GM21515 (cell line): Measurements from ENCODE around the gene CSF3R.

Experiments used
- ATAC-seq: cut with Tn5 transposase; IDR thresholded peaks from one replicate; pipeline ENCODE4 v1.9.1; 2021; ENCODE audit not compliant: unreplicated experiment

The CSF3R gene

DNA sequence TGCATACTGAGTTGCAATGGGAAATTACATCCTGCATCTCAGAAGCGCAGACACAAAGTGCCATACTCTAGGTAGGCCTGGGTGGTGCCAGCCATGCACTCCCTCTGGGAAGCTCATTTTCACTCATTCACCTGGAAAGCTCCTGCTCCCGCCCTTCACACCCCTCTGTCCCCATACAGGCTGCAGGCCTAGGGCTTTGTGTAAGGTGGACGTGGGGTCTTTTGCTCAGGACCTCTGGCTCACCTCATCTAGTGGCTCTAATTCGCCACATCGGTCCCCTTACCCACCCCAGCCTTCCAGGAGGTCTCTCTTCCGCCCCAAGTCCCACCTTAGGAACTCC lies 19.3 kb downstream of the CSF3R start:
- ATAC-seq, result no peak

DNA sequence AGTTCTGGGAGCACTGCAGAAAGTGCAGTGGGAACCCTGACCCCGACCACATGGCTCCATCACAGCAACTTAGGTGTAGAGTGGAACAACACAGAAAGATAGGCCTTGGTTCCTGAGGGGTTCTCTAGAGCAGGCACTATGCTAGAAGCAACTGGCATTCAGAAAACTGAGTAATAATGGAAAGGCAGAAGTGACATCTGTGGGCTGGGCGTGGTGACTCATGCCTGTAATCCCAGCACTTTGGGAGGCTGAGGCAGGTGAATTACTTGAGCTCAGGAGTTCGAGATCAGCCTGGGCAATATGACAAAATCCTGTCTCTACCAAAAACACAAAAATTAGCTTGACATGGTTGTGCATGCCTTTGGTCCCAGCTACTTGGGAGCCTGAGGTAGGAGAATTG lies 23.8 kb downstream of the CSF3R start:
- ATAC-seq, result no peak

DNA sequence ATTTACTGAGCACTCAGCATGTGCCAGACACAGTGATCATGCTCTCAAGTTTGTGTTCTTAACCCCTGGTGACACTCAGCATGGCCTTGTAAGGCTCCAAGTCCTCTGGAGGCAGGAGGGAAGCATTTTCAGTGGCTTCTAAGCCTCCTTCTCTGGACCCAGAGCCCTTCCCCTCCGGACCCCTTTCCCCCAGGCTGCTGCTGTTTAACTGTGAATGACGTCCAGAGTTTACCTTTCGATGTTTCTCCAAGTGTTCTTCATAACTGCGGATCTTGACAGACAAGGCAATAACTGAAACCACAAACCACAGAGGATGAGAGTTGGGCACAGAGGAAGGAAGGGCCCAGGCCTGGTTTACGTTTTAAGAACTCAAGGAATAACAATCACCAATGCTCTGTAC lies 25.0 kb downstream of the CSF3R start:
- ATAC-seq, result no peak

DNA sequence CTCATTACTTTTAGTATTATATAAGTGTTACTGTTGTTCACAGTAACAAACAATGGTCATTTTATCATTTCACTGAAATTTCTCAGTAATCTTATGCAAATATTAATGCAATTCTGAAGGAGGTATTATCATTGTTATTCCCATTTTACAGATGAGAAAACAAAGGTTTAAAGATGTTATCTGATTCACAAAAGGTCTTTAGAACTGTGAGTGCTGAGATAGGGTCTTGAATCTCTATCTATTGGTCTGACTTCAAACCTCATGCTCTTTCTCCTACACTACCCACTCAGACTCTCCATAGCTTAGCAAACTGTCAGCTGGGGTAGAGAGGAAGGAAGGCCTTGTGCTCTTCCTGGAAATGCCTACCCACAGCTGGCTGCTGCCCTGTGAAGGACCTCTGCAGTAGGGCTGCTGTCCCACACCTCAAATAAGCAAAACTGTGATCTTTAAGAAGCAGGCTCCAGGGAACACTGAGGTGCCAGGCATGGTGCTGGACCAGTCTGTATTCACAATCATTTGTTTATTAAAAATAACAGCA lies 26.3 kb downstream of the CSF3R start:
- ATAC-seq, result no peak

DNA sequence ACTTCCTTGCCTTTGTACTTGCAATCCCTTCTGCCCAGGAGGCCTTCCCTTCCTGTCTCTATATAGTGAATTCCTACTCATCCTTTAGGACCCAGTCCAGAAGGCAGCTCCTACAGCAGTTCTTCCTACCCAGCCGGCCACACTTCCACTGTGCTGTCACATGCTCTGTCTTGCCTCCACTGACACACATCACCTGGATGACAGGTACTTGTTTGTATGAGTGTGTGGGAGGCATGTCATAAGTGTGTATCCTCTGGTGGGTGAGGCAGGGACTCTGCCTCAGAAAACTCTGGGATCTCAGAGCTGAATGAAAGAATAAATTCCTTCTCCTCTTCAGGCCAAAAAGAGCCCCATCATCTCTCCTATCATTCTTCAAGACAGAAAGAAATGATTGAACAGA lies 27.3 kb downstream of the CSF3R start:
- no peak for ATAC-seq

DNA sequence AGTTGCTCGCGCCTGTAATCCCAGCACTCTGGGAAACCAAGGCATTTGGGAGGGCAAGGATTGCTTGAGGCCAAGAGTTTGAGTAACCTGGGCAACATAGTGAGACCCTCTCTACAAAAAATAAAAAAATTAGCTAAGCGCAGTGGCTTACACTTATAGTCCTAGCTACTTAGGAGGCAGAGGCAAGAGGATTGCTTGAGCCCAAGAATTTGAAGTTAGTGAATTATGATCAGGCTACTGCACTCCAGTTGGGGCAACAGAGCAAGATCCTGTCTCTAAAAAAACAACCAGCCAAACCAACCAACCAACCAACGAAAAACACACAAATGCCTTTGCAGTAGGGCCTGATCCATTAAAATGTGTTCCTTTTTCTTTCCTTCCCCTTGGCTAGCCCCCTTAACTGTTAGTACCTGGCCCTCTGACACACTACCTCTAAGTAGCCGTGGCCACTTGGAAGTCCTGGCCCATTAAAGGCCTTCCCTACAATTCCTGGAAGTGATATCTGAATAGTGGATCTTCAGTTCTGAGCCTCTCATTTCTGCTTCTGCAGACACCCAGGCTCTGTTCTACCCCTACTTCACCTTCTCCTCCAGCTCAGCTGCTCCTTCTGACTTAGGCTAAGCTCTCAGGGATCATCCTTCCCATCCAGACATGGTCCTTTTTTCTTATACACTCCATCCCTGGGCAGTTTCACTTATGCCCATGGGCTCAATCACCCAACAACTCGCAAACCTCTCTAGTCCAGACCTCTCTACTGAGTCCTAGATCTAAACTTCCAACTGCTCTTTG lies 28.9 kb downstream of the CSF3R start:
- ATAC-seq, result no peak

DNA sequence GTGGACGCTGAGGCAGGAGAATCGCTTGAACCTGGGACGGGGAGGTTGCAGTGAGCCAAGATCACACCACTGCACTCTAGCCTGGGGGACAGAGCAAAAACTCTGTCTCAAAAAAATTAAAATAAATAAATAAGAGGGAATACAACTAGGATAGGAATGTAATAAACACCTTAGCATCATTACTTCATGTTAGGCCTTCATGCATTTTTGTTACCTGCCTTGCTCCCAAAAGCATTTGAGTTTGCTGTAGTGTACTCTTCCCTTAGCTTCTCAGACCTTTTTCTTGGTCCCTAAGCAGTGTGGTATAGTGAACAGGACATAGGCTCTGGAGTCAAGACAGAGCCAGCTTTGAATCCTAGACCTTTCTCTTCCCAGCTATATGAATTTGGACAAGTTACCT lies 29.7 kb downstream of the CSF3R start:
- ATAC-seq, result no peak

DNA sequence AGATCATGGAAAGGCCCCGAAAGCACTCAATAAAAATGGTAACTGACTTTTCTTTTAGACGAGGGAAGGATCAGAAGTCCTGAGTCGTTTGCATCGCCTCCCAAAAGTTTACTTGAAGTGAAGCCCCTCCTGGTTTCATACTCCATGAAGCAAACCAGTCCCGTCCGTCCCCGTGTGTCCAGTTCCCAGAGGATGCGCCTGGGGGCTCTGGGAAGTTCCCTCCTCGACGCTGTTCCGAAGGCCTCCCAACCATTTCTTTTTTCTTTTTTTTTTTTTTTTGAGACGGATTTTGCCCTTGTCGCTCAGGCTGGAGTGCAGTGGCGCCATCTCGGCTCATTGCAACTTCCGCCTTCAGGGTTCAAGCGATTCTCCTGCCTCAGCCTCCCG lies 31.8 kb downstream of the CSF3R start:
- no peak for ATAC-seq

DNA sequence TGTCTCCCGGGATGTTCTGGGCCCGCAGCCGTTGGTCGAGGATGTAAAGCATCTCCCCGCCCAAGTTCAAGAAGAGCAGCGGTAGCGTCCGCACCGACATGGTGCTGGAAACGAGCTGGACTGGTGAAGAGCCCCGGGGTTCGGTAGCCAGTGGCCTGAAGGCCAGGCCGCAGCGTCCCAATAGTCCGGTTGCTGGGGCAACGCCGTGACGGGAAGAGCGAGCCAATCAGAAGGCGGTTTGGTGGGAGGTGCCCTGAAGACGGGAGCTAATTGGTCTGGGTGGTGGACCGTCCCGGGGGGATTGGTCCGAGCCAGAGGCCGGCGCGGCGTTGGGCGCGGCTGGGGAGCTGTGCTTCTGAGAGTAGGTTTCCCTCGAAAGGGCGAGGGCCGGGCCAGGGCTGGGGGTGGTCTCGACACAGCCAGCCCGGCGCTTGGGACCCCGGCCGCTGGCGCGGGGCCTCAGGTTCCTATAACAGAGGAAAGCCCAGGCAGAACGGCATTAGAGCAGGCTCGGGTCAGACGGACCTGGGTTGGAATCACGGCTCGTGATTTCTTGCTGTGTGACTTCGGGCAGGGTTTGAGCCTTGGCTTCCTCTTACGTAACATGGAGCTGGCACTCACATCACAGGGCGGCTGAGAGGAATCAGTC lies 32.3 kb downstream of the CSF3R start, which contains the start of gene OSCP1:
OSCP1 (minus strand) TSS at position 182 of the 649 bp plus-strand sequence; CDS start at position 100, 82 bp downstream.
- peak; percentile 96 for ATAC-seq

DNA sequence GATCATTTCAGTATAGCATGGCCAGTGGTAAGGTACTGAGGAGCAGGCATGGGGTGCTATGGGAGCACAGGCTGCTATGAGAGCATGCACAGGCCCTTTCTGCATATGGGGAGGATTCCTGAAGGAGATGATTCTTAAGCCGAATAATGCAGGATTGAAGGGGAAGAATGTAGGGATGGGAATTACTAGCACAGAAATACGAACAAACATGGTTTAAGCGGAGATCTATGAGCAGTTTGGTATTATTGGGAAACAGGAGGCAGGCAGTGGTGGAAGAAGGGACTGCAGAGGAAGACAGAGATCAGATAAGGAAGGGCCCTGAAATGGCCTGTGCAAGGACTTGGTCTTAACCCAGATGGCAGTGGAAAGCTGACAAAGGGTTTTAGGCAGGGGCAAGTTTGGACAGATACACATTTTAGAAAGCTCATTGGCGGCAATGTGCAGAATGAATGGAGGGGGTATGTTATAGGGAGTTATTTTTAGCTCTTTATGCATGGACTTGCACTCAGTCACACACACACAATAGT lies 34.1 kb downstream of the CSF3R start:
- ATAC-seq, result no peak

DNA sequence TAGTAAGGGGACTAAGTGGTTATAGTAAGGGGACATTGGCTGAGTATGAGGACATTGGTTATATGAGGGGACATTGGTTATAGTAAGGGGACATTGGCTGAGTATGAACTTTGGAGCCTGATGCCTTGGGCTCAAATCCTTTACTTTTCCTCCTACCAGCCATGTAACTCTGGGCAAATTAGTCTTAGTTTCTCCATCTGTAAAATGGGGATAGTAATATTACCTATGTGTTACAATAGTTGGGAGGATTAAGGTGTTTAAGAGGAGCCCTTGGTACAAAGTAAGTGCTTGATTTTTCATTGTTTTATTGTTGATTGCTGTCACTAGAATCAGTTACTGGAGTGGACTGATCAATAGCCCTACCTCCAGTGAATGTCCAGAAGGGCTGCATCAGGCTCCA lies 35.3 kb downstream of the CSF3R start:
- no peak for ATAC-seq

DNA sequence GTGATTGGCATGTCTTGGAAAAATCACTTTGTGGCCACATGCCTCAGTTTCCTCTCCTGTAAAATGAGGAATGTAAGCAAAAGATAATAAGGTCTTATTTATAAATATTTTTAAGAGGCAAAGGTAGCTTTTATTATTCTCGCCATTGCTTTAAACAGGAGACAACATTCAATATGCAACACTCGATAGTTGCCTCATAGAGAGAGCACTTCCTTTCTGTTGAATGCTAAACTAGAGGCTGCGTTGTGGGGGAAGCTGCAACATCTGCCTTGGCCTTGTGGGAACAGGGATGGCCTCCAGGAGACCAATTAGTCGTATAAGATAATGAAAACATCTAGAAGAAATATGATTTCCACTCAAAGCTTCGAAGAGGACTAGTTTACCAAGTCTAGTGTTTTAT lies 36.0 kb downstream of the CSF3R start:
- ATAC-seq, result no peak

DNA sequence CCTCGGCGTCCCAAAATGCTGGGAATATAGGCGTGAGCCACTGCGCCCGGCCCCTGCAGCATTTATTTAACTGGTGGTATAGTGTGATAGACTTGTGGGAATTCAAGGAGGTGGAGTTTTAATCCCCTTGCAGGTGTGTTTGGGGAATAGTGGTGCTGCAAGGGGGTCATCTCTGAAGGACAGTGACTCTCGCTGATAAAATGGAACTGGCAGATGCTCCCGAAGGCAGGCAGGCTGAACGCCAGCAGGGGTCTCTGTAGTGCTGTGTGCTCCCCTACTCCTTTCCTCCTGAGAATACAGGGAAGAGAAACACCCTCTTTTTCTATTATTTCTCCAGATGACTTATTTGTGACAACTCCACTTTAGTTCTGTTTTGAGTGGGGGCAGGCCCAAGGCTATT lies 36.4 kb downstream of the CSF3R start:
- ATAC-seq, result no peak

DNA sequence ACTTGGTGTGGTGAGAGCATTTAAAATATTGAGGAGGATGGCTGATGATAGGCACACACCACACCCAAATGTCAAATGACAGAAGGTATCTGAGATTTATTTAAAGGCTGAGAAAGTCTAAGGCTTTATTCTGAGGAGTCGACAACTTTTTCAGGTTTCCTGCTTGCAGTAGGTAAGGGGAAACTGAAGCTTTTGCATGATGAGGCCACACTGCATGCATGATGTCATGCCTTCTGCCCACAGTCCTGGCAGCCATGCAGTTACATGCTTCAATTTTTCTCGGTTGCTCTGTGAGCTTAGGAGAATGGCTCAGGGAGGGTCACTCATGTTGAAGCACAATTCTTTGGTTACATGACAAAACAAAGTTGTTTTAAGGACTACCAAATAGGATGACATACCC lies 39.4 kb downstream of the CSF3R start:
- no peak for ATAC-seq

DNA sequence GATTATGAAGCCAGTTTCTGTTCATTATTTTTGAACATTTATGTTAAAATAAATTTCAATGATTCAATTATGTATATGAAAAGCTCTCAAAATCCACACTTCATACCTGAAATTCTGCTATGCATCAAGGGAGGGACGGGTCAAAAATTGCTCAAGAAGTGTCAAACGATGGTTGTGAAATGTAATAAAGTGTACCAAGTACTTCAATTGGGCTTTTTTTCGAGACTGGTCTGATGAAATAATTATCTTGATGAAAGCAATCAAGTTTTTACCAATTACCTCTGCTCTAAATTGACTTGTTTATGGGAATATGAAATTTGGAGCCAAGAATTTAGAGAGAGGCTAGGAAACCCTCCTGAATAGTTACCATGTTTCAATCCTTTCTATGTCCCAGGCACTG lies 40.4 kb downstream of the CSF3R start:
- no peak for ATAC-seq

DNA sequence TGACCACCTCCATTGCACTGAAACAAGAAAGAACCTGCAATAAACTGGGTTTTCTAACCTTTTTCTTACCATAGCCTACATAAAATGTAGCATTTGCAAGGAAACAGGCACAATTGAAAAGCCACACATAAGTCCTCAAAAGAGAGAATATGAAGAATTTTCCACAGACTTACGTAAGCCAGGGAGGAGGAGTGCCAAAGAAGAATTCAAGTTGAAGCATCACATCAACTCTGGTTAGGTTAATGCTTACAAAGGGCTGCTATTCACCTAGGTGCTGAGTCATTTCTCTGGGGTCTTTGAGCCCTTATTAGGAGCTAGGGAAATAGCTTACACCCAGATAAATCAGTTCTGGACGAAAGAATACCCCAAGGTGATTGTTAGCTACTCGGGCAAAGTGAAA lies 42.1 kb downstream of the CSF3R start:
- no peak for ATAC-seq

DNA sequence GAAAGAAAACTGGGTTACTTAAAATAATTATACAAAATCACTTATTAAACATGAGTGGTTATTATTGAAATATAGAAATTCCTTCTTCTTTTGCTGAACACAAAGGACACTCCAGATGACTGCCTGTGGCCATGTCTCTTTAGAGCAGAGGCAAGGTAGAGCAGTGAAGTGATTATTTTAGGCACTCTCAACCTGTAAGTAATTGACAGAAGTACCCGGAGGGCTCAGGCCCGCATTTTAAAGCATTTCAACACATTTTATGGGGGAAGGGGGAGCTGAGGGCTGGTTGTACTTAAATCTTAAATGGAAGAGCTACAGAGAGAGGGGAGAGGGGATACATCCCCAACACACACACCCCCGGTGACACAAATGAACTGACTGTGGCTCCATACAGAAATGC lies 42.7 kb downstream of the CSF3R start:
- ATAC-seq, result no peak

DNA sequence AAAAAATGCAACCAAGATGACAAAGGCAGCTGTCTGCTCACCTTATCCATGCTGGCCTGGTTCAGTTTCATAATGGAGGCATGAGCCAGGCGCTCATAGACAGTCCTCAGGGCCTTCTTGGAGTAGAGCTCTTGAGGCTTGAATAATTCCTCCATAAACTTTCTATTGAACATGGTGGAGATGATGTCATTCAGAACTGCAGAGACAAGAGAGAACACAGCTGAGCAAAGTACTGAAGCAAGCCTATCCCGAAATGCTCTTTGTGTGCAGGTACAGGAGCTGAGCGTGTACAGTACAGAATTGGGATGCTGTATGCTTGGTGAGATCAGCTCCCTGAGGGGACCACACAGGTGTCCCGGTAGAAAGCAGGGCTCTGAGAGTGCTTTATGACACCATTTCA lies 44.0 kb downstream of the CSF3R start:
- no peak for ATAC-seq

DNA sequence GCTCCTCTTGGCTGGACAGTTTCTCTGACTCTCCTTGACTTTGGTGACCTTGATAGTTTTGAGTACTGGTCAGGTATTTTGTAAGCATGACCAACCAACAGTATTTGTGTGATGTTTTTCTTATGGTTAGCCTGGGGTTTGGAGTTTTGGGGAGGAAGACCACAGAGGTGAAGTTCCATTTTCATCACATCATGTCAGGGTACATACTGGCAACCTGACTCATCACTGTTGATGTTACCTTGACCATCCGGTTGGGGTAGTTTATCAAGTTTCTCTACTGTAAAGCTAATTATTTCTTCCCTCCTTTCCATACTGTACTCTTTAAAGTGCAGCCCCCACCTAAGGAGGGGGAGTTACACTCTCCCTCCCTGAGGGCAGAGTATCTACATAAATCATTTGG lies 45.9 kb downstream of the CSF3R start:
- no peak for ATAC-seq

DNA sequence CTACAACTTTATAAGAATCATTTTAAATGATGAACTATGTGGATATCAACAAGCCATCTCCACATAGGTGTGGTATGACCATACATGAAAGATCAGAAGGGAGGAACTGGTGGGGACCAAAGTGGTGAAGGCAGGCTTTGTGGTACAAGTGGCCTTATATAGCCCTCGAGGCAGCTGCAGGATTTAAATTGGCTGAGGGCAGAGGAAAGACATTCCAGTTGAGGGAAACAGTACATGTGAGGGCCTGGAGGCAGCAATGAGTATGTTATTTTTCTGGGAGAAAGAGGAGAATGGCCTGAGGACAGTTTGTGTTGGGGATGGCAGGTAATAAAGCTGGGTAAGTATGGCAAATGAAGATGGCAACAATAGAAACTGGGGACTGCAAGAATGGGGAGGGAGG lies 49.6 kb downstream of the CSF3R start:
- no peak for ATAC-seq

DNA sequence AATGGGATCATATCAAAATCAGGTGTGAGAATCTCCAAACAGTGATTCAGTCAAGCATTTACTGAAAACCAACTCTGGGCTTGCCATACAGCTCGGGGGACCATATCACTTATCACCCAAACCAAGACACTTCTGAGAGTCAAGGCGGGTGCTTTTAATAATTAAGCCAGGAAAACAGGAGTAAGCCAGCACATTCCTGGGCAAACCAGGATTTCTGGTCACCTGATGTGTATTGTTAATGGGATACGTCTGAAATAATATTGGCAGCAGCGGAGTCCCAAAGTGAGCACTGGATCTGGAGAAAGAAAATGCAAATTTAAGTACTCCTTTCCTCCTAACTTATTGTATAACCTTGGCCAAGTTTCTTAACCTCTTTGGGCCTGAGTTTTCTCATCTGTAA lies 50.1 kb downstream of the CSF3R start:
- ATAC-seq, result no peak

DNA sequence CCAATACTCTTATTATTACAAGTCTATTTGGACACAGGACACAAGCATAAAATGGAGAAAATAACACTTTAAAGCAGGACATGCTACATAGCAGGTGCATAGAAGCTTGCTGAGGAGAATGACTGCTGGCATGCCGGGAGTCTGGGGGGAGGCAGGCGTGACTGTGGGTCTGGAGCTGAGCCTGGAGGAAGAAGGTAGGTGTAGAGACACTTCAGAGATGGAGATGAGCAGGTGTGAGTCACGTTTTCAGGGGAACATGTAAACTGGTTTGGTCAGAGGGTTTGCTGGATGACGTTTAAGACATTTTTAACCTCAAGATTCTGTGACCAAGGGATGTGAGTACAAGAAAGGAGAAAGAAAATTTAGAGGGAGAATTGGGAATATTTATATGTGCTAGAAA lies 56.9 kb downstream of the CSF3R start:
- ATAC-seq, result no peak
